Neural progenitor cell (in vitro differentiated cells): ENCODE results near the gene SPN. TPM values are rescaled to one million over a fixed set of nuclear protein-coding genes. Genes with fewer than 3 reads are reported as not detected.

Experiments used
- DNase-seq: peaks from one replicate; pipeline ENCODE4 v3.0.0-alpha.2; 2016; ENCODE audit warnings: low spot score
- H2AFZ ChIP-seq: fragments of 200-600 bp; sonication (generic); replicated peaks from 2 replicates; pipeline ENCODE4 v1.6.1; 2016; ENCODE audit warnings: antibody characterized with exemption
- H3F3A ChIP-seq: fragments of 200-600 bp; sonication (generic); 2 replicates; pipeline ENCODE4 v1.6.1; 2016; ENCODE audit warnings: antibody characterized with exemption, low read depth
- H3K27ac ChIP-seq: fragments of 200-600 bp; sonication (generic); 2 replicates; pipeline ENCODE4 v1.5.1; 2016; ENCODE audit warnings: mild to moderate bottlenecking
- H3K27me3 ChIP-seq: fragments of 200-600 bp; sonication (generic); 2 replicates; pipeline ENCODE4 v1.6.1; 2016; ENCODE audit warnings: mild to moderate bottlenecking, moderate library complexity
- H3K36me3 ChIP-seq: fragments of 200-600 bp; sonication (generic); 2 replicates; pipeline ENCODE4 v1.5.1; 2016
- H3K4me1 ChIP-seq: fragments of 200-600 bp; sonication (generic); 2 replicates; pipeline ENCODE4 v1.6.1; 2016; ENCODE audit warnings: mixed run types
- H3K4me2 ChIP-seq: fragments of 200-600 bp; sonication (generic); 2 replicates; pipeline ENCODE4 v1.6.1; 2016
- H3K4me3 ChIP-seq: fragments of 200-600 bp; sonication (generic); 2 replicates; pipeline ENCODE4 v1.5.1; 2016
- H3K79me2 ChIP-seq: fragments of 200-600 bp; sonication (generic); 2 replicates; pipeline ENCODE4 v1.6.1; 2016; ENCODE audit warnings: low read depth
- H3K9ac ChIP-seq: fragments of 200-600 bp; sonication (generic); 2 replicates; pipeline ENCODE4 v1.6.1; 2016
- H3K9me3 ChIP-seq: fragments of 200-600 bp; sonication (generic); 2 replicates; pipeline ENCODE4 v1.5.1; 2016; ENCODE audit warnings: low read depth
- H4K20me1 ChIP-seq: fragments of 200-600 bp; sonication (generic); 2 replicates; pipeline ENCODE4 v1.6.1; 2016; ENCODE audit warnings: low read depth
- H3K27ac Mint-ChIP-seq: 3 replicates; pipeline ENCODE4 v1.8.0; 2021; ENCODE audit warnings: mixed read lengths
- H3K27me3 Mint-ChIP-seq: 2 replicates; pipeline ENCODE4 v1.8.0; 2022; ENCODE audit warnings: low read depth, mild to moderate bottlenecking, inconsistent platforms, moderate library complexity, mixed read lengths; ENCODE audit not compliant: insufficient read depth
- H3K36me3 Mint-ChIP-seq: 3 replicates; pipeline ENCODE4 v1.8.0; 2021; ENCODE audit warnings: mixed read lengths
- H3K4me1 Mint-ChIP-seq: 3 replicates; pipeline ENCODE4 v1.8.0; 2021; ENCODE audit warnings: mixed read lengths
- H3K4me3 Mint-ChIP-seq: 3 replicates; pipeline ENCODE4 v1.8.0; 2021; ENCODE audit warnings: mild to moderate bottlenecking, moderate library complexity, mixed read lengths
- H3K9me3 Mint-ChIP-seq: 3 replicates; pipeline ENCODE4 v1.8.0; 2020; ENCODE audit warnings: mixed read lengths
- EZH2 ChIP-seq: fragments of 200-600 bp; sonication (generic); IDR thresholded peaks from 2 replicates; pipeline ENCODE4 v1.6.1; 2017; ENCODE audit warnings: antibody characterized with exemption, mild to moderate bottlenecking, moderate library complexity
- EZH2phosphoT487 ChIP-seq: fragments of 200-600 bp; sonication (generic); IDR thresholded peaks from 2 replicates; pipeline ENCODE4 v1.6.1; 2017; ENCODE audit warnings: antibody characterized with exemption
- total RNA-seq: library from RNA; depleted of rRNA; stranded (reverse); fragments of >200 nt; gene quantifications from 2 replicates; pipeline ENCODE4 v1.2.3, GENCODE V29; 2015; ENCODE audit warnings: low replicate concordance
- TF ChIP-seq, protein P1 (sequence below): fragments of 200-600 bp; sonication (generic); IDR thresholded peaks from 2 replicates; pipeline ENCODE4 v1.5.1; 2017; ENCODE audit warnings: antibody characterized with exemption, mild to moderate bottlenecking

SPN gene
- total RNA-seq, 1 donor from 2014 or later, result 0.02 TPM

DNA sequence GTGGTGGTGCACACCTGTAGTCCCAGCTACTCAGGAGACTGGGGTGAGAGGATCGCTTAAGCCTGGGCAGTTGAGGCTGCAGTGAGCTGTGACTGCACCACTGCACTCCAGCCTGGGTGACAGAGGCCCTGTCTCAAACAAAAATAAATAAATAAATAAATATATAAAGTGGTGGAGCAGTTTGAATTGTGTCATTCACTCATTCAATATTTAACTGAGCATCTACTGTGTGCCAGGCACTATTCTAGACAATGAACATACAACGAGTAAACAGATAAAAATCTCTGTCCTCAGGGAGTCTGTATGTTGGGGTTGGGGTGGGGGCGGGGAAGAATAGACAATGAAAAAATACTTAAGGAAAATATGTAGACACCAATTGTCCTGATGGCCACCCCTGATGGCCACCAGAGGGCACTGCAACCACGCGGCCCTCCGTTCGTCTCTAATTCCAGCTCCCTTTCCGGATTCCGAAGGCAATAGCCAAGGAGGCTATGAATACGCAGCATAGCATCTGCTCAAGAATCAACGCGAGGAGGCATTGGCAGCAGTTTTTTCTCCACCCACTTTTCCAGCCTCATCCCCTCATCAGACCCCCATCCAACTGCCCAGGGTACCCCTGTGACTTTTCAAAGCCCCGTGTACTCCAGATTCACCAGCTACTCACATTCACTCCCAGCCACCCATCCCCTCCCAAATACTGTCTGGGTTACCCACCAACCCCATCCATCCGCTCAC is 37.4 kb downstream of the SPN start:
- peak; percentile 87 for DNase-seq
- Histone ChIP-seq H3K4me1 (no peaks in the 10 kb centered on the region), H3F3A (peaks cover 20% of the 10 kb centered on the region), H3K27me3 (no peaks in the 10 kb centered on the region), H3K9me3 (no peaks in the 10 kb centered on the region), H3K4me2 (peak overlapping the region; percentile 25), H3K36me3 (no peaks in the 10 kb centered on the region), H4K20me1 (no peaks in the 10 kb centered on the region), H3K79me2 (no peaks in the 10 kb centered on the region), H3K9ac (no peak overlapping the region), H2AFZ (no peak overlapping the region), H3K4me3 (no peak overlapping the region), H3K27ac (no peak overlapping the region)
- Mint-ChIP-seq H3K4me3 (no peak overlapping the region), H3K27ac (no peak overlapping the region), H3K9me3 (peaks cover 17% of the 10 kb centered on the region), H3K36me3 (peaks cover 14% of the 10 kb centered on the region), H3K4me1 (peaks cover 7% of the 10 kb centered on the region), H3K27me3 (peaks cover 5% of the 10 kb centered on the region)
- TF ChIP-seq, protein P1, sequence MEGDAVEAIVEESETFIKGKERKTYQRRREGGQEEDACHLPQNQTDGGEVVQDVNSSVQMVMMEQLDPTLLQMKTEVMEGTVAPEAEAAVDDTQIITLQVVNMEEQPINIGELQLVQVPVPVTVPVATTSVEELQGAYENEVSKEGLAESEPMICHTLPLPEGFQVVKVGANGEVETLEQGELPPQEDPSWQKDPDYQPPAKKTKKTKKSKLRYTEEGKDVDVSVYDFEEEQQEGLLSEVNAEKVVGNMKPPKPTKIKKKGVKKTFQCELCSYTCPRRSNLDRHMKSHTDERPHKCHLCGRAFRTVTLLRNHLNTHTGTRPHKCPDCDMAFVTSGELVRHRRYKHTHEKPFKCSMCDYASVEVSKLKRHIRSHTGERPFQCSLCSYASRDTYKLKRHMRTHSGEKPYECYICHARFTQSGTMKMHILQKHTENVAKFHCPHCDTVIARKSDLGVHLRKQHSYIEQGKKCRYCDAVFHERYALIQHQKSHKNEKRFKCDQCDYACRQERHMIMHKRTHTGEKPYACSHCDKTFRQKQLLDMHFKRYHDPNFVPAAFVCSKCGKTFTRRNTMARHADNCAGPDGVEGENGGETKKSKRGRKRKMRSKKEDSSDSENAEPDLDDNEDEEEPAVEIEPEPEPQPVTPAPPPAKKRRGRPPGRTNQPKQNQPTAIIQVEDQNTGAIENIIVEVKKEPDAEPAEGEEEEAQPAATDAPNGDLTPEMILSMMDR, result peak; percentile 88
- TF ChIP-seq EZH2phosphoT487, result no peak

DNA sequence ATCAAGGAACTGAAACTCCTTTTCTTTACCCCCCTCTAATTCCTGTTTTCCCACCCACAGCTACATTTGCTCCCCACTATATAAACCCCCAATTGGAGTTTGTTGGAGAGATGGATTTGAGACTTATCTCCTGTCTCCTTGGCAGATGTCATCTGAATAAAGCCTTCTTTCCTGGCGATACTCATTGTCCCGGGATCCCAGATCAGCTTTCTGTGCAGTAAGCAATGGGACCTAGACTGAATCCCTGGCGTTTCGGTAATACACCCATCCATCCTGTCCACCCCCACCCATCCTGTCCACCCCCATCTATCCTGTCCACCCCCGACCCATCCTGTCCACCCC is 38.1 kb downstream of the SPN start:
- Histone ChIP-seq H3K79me2 (no peaks in the 10 kb centered on the region), H3K27me3 (no peaks in the 10 kb centered on the region), H3K36me3 (no peaks in the 10 kb centered on the region), H2AFZ (no peak overlapping the region), H3K4me1 (no peaks in the 10 kb centered on the region), H3K4me3 (no peak overlapping the region), H3F3A (peaks cover 20% of the 10 kb centered on the region), H3K9ac (no peak overlapping the region), H3K27ac (no peak overlapping the region), H3K4me2 (no peak overlapping the region), H3K9me3 (no peaks in the 10 kb centered on the region), H4K20me1 (no peaks in the 10 kb centered on the region)
- H3K9me3 Mint-ChIP-seq, result peaks cover 17% of the 10 kb centered on the region
- TF ChIP-seq EZH2 (no peak), EZH2phosphoT487 (no peak)
- TF ChIP-seq, protein P1, result no peak
- no peak overlapping the region for H3K4me3 Mint-ChIP-seq
- no peak overlapping the region for H3K27ac Mint-ChIP-seq
- no peak for DNase-seq
- H3K4me1 Mint-ChIP-seq, result peaks cover 7% of the 10 kb centered on the region
- peaks cover 5% of the 10 kb centered on the region for H3K27me3 Mint-ChIP-seq
- H3K36me3 Mint-ChIP-seq, result peaks cover 11% of the 10 kb centered on the region

GRCh38 chr16:29702269-29702668 is 39.2 kb downstream of the SPN start:
- Histone ChIP-seq H3F3A (peaks cover 20% of the 10 kb centered on the region), H3K4me3 (no peak overlapping the region), H3K27me3 (no peaks in the 10 kb centered on the region), H3K27ac (no peak overlapping the region), H3K9me3 (no peaks in the 10 kb centered on the region), H3K9ac (no peak overlapping the region), H3K4me2 (no peak overlapping the region), H2AFZ (no peak overlapping the region), H4K20me1 (no peaks in the 10 kb centered on the region), H3K4me1 (no peaks in the 10 kb centered on the region), H3K79me2 (no peaks in the 10 kb centered on the region), H3K36me3 (no peaks in the 10 kb centered on the region)
- no peak overlapping the region for H3K4me3 Mint-ChIP-seq
- H3K36me3 Mint-ChIP-seq, result peaks cover 11% of the 10 kb centered on the region
- no peak for DNase-seq
- H3K27ac Mint-ChIP-seq, result no peak overlapping the region
- no peak for TF ChIP-seq EZH2phosphoT487
- TF ChIP-seq, protein P1, result no peak
- no peak for TF ChIP-seq EZH2
- H3K4me1 Mint-ChIP-seq, result peaks cover 7% of the 10 kb centered on the region
- H3K9me3 Mint-ChIP-seq, result peaks cover 17% of the 10 kb centered on the region
- peaks cover 5% of the 10 kb centered on the region for H3K27me3 Mint-ChIP-seq
